Measurements from ENCODE around the gene SMPX.

DNA sequence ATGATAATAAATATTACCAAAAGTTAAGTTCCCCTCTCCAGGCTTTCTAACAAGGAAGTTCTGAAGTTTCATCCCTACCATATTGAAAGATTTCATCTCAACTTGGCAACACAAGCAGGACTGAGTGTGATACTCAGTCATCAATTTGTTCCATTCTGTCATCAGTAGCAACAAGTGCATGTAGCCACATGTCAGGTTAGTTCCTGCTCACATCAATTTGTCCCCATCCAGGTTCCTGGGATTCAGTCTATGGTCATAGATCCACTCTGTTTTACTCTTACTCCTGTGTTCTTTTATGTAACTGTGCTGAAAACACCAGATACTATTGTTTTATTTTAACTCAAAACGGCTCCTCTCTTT is 22.2 kb downstream of the SMPX start:
- TF ChIP-seq CTCF (IDR thresholded peaks at IDR 0.05) (no peak), POLR2AphosphoS5 (IDR thresholded peaks at IDR 0.05) (no peak)

All from sigmoid colon (tissue), 4 donors.